ENCODE measurements around the gene KCNIP1.

GRCh38 chr5:170640731-170641588, 137.1 kb downstream of the KCNIP1 start:
- TF ChIP-seq, protein P1, sequence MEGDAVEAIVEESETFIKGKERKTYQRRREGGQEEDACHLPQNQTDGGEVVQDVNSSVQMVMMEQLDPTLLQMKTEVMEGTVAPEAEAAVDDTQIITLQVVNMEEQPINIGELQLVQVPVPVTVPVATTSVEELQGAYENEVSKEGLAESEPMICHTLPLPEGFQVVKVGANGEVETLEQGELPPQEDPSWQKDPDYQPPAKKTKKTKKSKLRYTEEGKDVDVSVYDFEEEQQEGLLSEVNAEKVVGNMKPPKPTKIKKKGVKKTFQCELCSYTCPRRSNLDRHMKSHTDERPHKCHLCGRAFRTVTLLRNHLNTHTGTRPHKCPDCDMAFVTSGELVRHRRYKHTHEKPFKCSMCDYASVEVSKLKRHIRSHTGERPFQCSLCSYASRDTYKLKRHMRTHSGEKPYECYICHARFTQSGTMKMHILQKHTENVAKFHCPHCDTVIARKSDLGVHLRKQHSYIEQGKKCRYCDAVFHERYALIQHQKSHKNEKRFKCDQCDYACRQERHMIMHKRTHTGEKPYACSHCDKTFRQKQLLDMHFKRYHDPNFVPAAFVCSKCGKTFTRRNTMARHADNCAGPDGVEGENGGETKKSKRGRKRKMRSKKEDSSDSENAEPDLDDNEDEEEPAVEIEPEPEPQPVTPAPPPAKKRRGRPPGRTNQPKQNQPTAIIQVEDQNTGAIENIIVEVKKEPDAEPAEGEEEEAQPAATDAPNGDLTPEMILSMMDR (conservative IDR thresholded peaks at IDR 0.05; ENCODE audit: low read length): no peak
- no peak for TF ChIP-seq EZH2phosphoT487 (IDR thresholded peaks at IDR 0.05; ENCODE audit: borderline replicate concordance)

Measured in Loucy (cell line).